HG03520 (cell line): ENCODE measurements around the gene DDX1.
"Not testable (repeated sequence)": the region's sequence is repeated elsewhere in the genome, so short reads cannot be mapped to it uniquely, and the experiment has no call there.

Source experiments
- ATAC-seq: cut with Tn5 transposase; IDR thresholded peaks from one replicate; pipeline ENCODE4 v1.9.1; 2021; ENCODE audit warnings: mild to moderate bottlenecking, moderate library complexity; ENCODE audit not compliant: unreplicated experiment

Gene DDX1

DNA sequence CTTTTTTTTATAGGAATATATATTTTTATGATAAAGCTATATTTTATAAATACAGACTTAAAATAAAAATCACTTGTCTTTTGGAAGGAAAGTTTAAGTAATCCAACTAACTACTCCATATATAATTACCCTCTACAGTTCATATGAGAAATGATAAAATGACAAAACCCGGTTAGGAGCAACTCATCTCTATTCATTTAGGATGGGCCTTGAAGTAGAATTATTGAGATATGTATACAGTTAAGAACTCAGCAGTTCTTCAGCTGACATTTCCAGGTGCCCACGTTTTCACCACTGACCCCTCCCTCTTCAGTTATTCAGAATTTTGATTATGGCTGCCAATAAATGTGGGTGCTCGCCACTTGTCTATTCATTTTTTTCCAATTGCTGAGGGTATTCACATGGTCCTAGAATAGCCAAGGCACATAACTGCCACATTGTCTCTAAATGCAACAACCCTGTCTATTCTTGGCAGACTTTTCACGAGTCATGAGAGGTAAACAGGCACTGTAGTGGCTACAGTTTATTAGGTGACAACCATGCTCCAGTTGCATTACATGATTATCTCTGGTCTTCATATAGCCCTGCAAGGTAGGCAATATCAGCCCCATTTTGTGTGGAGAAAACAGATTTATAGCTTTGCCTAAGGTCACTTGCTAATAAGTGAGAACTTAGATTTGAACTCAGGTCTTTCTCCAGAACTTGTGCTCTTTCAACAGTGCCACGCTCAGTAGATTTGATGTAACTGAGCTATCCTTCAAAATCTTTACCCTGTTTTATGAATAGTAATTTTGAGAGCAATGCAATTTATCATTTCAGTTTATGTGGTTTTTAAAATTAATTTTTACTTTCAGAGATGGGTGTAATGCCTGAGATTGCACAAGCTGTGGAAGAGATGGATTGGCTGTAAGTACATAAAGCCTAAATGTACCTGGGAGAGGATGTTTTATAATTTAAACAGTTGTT lies 2.9 kb downstream of the DDX1 start:
- ATAC-seq = no peak

DNA sequence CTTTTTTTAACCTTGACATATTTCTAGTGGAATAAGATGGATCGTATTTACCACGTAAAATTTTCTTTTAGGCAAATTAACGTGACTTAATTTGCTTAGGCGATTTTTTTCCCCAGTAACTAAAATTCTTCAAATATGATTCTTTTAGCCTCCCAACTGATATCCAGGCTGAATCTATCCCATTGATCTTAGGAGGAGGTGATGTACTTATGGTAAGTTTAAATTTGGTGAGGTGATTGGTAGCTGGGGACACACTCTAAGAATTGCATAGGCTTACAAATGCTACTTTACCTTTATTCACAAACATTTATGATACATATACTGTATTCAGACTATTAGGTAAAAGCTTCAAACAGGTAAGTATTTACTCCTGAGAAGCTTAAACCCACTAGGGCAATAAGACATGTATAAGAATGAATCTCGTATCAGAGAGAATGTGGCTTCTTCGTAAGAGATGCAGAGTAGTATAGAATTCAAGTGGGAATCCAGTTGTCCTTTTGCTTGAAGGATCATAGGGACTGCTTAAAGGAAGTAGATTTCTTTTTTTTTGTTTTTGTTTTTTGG lies 3.8 kb downstream of the DDX1 start:
- no peak for ATAC-seq

DNA sequence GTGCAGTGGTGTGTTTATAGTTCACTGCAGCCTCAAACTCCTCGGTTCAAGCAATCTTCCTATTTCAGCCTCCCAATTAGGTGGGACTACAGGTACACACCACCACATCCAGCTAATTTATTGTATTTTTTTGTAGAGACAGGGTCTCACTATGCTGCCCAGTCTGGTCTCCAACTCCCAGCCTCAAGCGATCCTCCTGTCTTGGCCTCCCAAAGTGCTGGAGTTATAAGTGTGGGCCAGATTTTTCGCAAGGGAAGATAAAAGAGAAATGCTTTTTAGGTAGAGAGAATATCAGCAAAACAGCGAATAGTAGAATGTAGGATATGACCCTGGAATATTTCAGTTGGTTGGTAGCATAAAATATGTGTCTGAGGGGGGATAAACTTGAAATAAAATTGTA lies 4.3 kb downstream of the DDX1 start:
- no peak for ATAC-seq

DNA sequence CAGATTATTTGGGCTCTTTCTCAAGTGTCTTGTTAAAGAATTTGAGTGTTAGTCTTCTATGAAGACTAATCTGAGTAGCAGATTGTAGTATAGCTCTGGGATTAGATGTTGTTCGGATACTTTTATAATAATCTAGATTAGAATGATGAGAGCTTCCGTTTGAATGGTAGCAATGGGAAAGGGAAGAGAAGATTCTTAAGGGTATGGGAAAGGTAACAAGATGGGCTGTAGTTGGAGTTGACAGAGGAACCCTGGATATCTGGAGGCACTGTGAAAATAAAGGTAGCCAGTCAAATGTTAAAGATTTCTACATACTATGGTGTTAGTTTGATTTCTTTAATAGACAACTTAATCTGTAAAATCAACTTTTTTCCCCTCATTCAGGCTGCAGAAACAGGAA lies 4.7 kb downstream of the DDX1 start:
- ATAC-seq = no peak

DNA sequence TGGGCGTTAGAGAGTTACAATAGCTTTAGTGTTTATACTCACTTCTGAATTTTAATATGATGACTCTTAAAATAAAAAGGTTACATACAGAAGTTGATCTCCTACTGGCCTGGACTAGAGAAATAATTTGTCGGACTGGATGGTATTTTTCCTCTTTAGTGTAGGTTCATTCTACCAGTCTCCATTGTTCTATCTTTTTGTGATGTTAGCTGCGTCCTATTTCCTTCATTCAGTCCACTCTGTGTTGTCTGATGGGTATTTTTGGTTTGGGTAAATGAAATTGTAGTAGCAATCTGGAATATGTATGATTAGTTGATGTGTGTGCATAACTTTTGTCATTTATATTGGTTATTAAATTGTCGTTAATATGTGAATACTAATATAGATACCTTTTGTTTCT lies 5.3 kb downstream of the DDX1 start:
- ATAC-seq = no peak

DNA sequence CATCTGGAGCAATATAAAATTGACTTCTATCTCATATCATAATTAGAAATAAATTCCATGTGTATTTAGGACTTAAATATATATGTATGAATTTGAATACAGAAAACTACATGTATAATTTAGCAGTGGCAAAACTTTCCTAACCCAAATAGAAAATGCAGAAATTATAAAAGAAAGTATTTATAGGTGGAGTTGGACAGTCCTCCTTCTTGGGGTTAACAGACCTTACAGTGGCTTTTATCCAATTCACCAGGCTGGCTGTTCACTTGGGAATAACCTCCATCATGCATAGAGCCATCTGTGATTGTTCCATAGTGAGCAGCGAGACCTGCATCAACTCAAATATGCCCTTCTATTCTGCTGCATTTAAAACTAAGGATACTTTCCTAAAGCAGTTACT lies 8.3 kb downstream of the DDX1 start:
- ATAC-seq = no peak

DNA sequence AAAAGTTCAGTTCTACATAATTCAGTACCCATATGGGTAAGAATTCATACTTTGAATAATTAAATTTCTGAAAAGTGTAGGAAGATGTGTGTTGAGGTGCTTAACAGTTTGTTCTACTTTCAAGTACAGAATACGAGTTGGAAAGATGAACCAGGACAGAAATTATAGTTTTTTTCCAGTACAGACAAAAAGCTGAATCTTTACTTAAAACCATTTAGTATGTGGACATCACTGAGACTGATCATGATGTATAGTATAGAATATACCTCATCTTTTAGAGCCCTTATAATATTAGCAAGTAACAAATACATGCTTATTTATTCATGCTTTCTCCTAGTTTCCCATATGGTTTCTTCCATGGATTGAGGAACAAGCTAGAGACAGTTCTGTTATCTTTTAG lies 10.0 kb downstream of the DDX1 start:
- ATAC-seq = no peak

DNA sequence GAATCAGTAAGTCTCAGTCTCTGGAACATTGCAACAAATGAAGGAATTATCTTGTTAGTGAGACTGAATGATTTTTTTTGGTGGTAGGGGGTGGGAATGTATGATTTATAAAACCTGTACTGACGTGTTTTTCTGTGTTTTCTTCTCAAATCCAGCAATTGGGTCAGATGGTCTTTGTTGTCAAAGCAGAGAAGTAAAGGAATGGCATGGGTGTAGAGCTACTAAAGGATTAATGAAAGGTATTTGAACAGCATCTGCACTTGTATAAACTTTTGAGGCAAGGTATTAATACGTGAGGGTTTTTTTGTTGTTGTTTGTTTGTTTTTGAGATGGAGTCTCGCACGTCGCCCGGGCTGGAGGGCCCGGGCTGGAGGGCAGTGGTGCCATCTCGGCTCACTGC lies 10.7 kb downstream of the DDX1 start:
- ATAC-seq = no peak

DNA sequence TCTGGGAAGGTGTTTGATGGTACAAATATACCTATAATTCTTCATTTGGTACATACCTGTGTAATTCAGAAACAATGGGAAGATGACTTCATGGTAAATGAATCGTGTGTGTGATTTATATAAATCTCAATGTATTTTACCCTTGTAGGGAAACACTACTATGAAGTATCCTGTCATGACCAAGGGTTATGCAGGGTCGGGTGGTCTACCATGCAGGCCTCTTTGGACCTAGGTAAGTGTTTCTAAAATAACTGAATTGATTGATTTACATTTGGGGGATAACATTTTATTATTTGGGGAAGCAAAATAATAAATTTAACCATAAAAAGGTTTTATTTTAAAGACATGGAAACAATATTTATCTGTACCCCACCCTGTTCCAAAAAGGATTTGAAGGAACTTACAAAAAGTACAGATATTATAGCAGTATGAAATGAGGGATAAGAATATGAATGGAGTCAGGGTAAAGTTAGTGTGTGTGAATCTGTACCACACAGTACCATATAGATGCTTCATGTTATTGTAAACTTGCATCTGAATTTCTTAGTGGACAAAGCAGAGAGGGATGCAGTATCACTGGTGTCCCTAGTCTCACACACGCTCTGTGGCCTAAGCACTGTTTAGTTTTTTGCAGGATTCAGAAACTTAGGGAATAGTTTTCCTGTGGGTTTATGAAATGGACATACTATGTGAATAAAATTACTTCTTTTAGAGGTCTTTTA lies 11.5 kb downstream of the DDX1 start:
- no peak for ATAC-seq

DNA sequence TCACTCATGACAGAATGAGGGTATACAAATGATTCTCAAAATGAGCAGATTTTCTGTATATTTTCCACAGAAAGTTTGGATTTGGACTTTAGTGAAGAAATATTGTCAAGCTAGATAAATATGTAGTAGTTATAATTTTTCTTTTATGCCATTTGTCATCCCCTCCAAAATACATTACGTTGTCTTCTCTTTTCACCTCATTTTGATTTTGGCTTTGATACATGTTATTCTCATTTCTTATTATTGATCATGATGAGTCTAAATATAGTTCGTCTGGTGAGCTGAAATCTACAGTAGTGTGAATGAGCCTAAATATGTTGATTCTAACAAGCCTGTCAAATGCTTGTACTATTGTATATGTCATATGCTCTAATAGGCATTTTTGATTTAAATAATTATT lies 12.3 kb downstream of the DDX1 start:
- ATAC-seq = no peak

DNA sequence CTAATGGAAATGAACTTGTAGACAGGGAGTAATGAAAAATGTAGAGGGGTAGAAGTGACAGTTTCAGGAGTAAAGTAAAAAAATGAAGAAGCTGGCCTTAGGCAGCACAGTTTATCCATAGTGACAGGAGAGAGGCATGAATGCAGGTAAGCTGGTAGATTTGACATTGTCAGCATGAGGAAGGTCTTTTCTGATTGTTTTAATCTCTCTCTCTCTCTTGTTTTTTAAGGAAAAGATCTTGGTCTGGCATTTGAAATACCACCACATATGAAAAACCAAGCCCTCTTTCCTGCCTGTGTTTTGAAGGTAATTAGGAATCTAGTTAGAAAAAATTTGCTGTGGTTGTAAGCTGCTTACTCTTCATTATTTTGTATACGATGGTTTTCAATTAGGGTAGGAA lies 14.1 kb downstream of the DDX1 start:
- no peak for ATAC-seq

DNA sequence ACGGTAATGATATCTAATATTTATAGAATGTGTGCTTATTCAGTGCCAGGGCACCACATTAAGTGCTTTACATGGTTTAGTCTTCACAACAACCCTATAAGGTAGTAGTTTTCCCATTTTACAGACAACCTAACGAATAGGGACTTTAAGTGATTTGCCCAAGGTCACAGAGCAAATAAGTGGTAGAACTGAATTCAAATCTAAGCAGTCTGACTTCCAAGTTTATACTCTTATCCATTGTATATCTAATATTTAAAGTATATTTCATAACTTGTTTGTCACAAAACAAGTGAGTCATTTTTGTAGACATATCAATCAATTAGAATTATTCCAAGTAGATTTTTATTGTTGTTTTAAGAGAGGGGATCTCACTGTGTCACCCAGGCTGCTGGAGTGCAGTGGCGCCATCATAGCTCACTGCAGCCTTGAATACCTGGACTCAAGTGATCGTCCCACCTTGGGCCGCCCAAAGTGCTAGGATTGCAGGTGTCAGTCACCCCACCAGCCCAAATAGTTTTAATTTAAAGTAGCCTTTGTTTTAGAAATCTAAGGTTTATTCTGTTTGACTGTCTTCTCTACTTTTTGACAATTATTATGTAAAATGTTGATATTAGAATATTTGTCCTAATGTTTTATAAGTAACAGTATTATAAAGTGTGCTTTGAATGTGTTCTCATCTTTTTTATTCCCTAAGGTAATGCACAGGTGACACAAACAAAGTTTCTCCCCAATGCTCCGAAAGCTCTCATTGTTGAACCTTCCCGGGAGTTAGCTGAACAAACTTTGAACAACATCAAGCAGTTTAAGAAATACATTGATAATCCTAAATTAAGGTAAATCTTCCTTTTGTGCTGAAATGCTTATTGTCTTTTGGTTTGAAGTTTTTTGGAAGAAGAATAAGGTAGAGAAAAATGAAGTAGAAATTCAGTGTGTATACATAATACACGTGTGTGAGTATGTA lies 15.1 kb downstream of the DDX1 start:
- ATAC-seq = no peak

DNA sequence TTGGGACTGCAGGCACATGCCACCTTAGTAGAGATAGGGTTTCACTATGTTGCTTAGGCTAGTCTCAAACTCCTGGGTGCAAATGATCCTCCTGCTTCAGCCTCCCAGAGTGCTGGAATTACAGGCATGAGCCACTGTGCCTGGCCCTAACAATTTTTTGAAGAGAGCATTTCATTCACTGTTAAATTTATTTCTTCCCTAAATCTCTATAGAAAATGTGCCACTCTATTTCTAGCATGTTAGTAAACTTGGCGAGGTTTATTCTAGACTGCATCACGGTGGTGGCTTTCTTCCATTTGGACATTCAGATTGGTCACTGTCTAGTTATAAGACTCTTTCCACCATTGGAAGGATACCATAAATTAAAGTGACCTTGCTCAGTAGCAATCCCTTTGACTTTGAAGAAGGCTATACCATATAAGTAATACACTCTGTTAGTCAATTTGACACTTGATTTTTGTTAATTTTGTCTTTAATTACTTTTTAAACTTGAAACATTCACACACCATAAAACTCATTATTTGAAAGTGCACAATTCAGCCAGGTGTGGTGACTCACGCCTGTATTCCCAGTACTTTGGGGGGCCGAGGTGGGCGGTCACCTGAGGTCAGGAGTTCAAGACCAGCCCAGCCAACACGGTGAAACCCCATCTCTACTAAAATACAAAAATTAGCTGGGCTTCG lies 16.2 kb downstream of the DDX1 start:
- no peak for ATAC-seq

DNA sequence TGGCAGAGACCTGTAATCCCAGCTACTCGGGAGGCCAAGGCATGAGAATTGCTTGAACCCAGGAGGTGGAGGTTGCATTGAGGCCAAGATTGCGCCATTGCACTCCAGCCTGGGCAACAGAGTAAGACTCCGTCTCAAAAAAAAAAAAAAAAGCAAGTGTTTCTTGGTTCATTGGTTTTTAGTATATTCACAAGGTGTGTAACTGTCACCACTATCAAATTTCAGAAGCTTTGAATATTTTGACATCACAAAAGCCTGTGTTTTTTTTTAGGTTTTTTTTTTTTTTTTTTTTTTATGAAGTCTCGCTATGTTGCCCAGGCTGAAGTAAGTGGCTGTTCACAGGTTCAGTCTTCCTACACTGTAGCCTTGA lies 16.7 kb downstream of the DDX1 start:
- ATAC-seq = no peak

DNA sequence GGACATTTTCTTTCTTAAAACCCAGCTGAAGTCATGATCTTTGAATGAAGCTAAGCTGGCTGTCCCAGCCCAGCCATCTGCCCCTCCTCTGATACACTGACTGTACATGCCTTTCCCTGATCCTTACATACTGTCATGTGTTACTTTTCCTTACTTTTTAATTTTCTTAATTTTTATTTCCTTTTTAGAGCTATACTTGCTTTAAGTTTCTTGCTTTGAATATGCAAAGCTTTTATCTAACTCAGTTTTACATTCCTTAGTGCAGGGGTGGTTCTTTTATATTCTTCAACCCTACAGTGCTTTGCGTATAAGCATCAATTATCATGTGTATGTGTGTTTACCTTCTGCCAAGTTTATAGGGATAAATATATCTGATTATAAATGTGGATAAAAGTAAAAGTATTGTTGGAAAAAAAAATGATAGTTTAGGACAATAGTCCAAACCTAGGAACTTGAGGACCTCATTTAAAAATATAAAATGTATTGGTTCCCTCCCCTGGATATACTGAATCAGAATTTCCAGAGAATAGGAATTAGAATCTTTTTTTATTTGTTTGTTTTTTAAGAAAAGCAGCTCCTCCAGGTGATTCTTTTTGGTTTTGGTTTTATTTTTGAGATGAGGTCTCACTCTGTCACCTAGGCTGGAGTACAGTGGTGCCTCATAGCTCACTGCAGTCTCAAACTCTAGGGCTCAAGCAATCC lies 17.8 kb downstream of the DDX1 start:
- no peak for ATAC-seq

DNA sequence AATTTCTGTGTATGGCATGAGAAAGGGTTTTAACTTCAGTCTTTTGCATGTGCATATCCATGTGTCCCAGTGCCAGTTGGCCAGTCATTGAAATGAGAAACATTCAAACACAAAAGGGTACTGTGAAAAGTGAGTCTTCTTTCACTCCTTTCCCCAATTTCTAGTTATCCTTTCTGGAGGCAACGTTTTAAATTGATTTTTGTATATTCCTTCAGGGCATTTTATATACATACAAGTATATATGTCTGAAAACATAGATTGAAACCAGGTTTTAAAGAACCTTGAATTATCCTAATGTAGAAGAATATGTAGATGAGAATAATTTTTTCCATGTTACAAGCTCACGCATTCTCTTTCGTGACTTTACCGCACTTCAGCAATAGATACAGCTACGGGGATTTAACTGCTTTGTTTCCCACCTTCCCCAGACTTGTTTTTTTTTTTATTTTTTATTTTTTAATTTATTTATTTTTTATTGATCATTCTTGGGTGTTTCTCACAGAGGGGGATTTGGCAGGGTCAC lies 18.8 kb downstream of the DDX1 start:
- ATAC-seq = no peak

DNA sequence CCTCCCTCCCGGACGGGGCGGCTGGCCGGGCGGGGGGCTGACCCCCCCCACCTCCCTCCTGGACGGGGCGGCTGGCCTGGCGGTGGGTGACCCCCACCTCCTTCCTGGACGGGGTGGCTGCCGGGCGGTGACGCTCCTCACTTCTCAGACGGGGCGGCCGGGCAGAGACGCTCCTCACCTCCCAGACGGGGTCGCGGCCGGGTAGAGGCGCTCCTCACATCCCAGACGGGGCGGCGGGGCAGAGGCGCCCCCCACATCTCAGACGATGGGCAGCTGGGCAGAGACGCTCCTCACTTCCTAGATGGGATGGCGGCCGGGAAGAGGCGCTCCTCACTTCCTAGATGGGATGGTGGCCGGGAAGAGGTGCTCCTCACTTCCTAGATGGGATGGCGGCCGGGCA lies 20.4 kb downstream of the DDX1 start:
- not testable (repeated sequence) for ATAC-seq

DNA sequence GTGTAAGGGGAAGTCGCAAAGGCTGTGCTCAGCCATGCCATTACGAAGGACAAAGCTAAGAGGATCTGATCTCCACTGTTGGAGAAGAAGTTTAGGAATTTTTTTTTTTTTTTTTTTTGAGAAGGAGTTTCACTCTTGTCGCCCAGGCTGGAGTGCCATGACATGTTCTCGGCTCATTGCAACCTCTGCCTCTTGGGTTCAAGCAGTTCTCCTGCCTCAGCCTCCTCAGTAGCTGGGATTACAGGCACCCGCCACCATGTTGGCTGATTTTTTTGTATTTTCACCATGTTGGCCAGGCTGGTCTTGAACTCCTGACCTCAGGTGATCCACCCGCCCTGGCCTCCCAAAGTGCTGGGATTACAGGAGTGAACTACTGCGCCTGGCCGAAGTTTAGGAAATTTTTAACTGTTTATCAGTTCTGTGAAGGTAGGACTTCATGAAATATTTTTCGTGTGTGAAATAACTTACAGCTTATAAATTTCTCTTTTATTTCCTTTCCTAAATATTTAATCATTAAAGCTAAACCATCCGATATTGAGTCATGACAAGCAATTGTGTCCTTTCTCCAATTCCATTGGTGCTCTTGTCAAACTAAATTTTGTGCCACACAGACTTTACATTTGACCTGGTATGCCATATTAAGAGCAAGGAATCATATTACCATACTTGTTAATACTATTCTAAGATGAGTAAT lies 22.2 kb downstream of the DDX1 start:
- no peak for ATAC-seq
